SK-N-MC (cell line): Measurements from ENCODE around the gene SLC7A6OS.

ENCODE experiments used
- EZH2 ChIP-seq: fragments of 200-600 bp; sonication (generic); IDR thresholded peaks from one replicate; pipeline ENCODE4 v1.6.1; 2017; ENCODE audit warnings: antibody characterized with exemption
- POLR2AphosphoS5 ChIP-seq: IDR thresholded peaks from 2 replicates; pipeline ENCODE4 v1.6.1; 2012; ENCODE audit warnings: mild to moderate bottlenecking, low read depth, low read length, borderline replicate concordance

DNA sequence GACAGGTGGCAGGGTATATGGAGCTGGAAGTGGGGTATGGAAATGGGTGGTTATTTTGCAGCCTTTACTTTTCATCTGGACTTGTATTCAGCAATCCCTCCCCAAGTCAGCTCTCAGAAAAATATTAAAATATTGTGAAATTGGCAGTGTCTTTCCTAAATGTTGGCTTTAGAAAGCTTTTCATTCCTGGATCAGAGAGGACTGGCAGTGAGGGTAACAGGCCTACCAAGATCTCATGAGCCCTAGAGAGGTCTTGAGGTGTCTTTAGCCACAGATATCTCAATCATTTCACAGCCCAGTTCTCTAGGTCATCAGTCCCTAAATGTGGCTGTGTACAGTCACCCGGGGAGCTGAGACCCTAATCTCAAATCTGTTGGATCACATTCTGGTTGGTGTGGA is 22.5 kb downstream of the SLC7A6OS start:
- TF ChIP-seq POLR2AphosphoS5, result no peak
- TF ChIP-seq EZH2, result no peak
